Ovary (tissue), 9 donors: ENCODE data around the gene METRNL. TPM values are rescaled to one million over a fixed set of nuclear protein-coding genes. Genes with fewer than 3 reads are reported as not detected.

Experiments used
- DNase-seq, 5 donors: peaks; one replicate each; pipeline ENCODE4 v3.0.0-alpha.2; 2019 to 2020
- H3K27ac ChIP-seq, 2 donors: fragments of 200-600 bp; one replicate each; pipeline versions ENCODE4 v1.5.1 to v1.8.0; 2019 to 2022
- H3K27me3 ChIP-seq: fragments of 200-600 bp; one replicate; pipeline ENCODE4 v1.8.0; 2022
- H3K36me3 ChIP-seq: fragments of 200-600 bp; sonication (generic); one replicate; pipeline ENCODE4 v1.5.1; 2019
- H3K4me1 ChIP-seq: one replicate; pipeline ENCODE4 v1.8.1; 2013; ENCODE audit warnings: mild to moderate bottlenecking, moderate library complexity; ENCODE audit not compliant: insufficient read depth
- H3K4me3 ChIP-seq: fragments of 200-600 bp; sonication (generic); one replicate; pipeline ENCODE4 v1.5.1; 2017
- H3K9me3 ChIP-seq, 2 donors: fragments of 200-600 bp in 1 of 2; sonication (generic) in 1 of 2; one replicate each; pipeline versions ENCODE4 v1.5.1 to v1.8.1; 2013 to 2019; ENCODE audit warnings: mild to moderate bottlenecking in 1 of 2, moderate library complexity in 1 of 2
- EP300 ChIP-seq: sonication (generic); formaldehyde crosslinking; IDR thresholded peaks from one replicate; pipeline ENCODE4 v1.6.1; 2017; ENCODE audit warnings: antibody characterized with exemption
- POLR2A ChIP-seq: fragments of 450-650 bp; IDR thresholded peaks from one replicate; pipeline ENCODE4 v1.6.1; 2017; ENCODE audit warnings: antibody characterized with exemption, mild to moderate bottlenecking, moderate library complexity
- WGBS, 3 donors: extraction: QIAGEN DNeasy Blood & Tissue Kit in 1 of 3; methylation state at CpG; one replicate each; pipeline versions ENCODE4 v1.1.5 to v1.1.7; 2013 to 2017; 5-methylcytosine and 5-hydroxymethylcytosine counted together
- intact Hi-C, 4 donors: fragments of 100-400 bp; cut with DNase I; formaldehyde crosslinking; loops; one replicate each; pipeline versions ENCODE4 v1.11.0 to v1.15.1; 2022 to 2023
- polyA plus RNA-seq, 2 donors: library from polyadenylated mRNA; stranded (reverse); fragments of 200-250 nt in 1 of 2; fragments of 350-450 nt in 1 of 2; fragmentation: Illumina TruSeq in 1 of 2; extraction: RNeasy Lipid Tissue Mini Kit (QIAGEN cat#74804) in 1 of 2; gene quantifications; one replicate each; pipeline ENCODE4 v1.2.3, GENCODE V29; 2013 to 2014
- total RNA-seq, 7 donors: library from RNA; depleted of rRNA in 2 of 7; stranded (reverse); fragments of >200 nt in 2 of 7; fragmentation: NEBNext Ultra II Directional in 3 of 7; extraction: Animal tissue kit (Norgen Biotek cat#: 25700) in 3 of 7; gene quantifications; one replicate each; pipeline versions ENCODE4 v1.1.0 to v1.2.4, GENCODE V29; 2016 to 2023
- TF ChIP-seq, protein P1 (sequence below), 3 donors: fragments of 450-650 bp in 2 of 3; fragments of 200-600 bp in 1 of 3; IDR thresholded peaks; one replicate each; pipeline versions ENCODE4 v1.5.1 to v1.8.0; 2016 to 2022; ENCODE audit warnings: antibody characterized with exemption in 3 of 3, mild to moderate bottlenecking in 1 of 3
- donor health status: DM: no; HTN: no; CAD: no; lungs with moderate emphysema.
- donor health status: DM: no; HTN: no; CAD: no.
- donor health status: Bipolar disorder and iron deficiency.
- donor health status: DM: yes; HTN: yes; CAD: no.
- donor health status: DM: no; HTN: no; CAD: no.
- donor health status: DM: yes; HTN: yes; CAD: no.

METRNL gene
- total and polyA plus RNA-seq, 9 donors = 4.3 to 84.3 (median 29.4) TPM

DNA sequence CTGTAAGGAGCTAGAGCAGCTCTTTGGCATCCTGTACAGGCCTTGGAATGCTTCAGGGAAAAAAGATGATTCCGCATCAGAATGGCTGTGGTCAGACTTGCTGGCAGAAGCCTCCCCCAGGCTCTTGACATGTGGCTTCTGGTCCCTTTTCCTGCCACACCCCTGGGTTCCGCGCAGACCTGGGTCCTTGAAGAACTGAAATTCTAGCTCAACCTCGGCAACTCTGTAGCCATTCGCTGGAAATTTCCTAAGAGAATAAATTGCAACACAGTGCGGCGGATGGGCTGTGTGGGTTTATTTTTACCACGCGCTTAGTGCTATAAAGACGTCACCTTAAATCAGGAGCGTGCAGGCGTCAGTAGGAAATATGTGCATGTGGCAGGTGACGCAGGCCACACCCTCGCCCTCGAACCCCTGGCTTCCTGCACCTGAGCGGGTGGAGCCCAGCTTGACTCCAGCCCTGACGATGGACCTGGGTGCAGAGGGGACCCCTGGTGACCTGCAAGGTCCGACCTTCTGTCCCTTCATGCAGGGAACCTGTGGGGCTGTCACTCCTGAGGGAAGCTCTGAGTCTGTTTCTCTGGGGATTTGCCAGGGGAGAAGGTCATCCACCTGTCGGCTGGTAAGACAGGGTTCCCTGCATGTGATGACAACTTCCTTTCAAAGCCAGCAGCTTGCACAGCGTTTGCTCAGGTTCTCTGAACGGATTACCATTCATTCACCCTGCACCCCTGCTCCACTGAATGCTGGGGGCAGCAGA is 46.3 kb downstream of the METRNL start:
- no peaks in the 10 kb centered on the region for H3K4me1 ChIP-seq
- H3K4me3 ChIP-seq = no peak overlapping the region
- no peak overlapping the region for H3K27ac ChIP-seq
- 64 to 73% (median 65%) methylated on average over 21 of the region's 21 CpGs for WGBS, 3 donors
- TF ChIP-seq POLR2A (no peak), EP300 (peak; percentile 18)
- TF ChIP-seq, protein P1, sequence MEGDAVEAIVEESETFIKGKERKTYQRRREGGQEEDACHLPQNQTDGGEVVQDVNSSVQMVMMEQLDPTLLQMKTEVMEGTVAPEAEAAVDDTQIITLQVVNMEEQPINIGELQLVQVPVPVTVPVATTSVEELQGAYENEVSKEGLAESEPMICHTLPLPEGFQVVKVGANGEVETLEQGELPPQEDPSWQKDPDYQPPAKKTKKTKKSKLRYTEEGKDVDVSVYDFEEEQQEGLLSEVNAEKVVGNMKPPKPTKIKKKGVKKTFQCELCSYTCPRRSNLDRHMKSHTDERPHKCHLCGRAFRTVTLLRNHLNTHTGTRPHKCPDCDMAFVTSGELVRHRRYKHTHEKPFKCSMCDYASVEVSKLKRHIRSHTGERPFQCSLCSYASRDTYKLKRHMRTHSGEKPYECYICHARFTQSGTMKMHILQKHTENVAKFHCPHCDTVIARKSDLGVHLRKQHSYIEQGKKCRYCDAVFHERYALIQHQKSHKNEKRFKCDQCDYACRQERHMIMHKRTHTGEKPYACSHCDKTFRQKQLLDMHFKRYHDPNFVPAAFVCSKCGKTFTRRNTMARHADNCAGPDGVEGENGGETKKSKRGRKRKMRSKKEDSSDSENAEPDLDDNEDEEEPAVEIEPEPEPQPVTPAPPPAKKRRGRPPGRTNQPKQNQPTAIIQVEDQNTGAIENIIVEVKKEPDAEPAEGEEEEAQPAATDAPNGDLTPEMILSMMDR (IDR thresholded peaks at IDR 0.05) = no peak
- no peaks in the 10 kb centered on the region for H3K27me3 ChIP-seq
- H3K36me3 ChIP-seq = no peaks in the 10 kb centered on the region
- H3K9me3 ChIP-seq = no peaks in the 10 kb centered on the region
- DNase-seq = peak in 2 of 5 donors; percentile 14 to 26
- intact Hi-C loops = no loop called here

DNA sequence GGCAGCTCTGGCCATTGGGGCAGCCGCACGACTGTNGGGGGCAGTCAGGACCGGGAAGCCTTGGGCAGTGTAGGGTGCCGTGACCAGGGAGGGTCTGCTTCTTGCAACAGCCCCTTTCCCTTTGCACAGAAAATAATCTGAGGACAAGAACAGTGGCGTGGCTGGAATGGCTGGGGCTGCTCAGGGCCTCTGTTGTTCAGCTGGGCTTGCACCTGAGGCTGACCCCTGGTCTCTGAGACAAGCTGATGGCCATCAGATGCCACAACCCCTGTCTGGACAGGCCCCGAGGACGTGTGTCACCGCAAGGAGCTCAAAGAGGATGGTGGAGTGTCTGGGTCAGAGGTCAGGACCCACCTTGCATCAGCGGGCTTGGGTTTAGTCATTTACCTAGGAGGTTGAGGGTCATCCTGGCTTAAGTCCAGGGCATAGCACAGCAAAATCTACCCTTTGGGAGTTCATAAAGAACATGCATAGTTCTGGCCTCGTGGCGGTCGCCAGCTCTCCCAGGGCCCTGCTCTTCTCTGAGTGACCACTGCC is 46.9 kb downstream of the METRNL start:
- no peak overlapping the region for H3K4me3 ChIP-seq
- H3K27me3 ChIP-seq = no peaks in the 10 kb centered on the region
- no peaks in the 10 kb centered on the region for H3K4me1 ChIP-seq
- no peak overlapping the region for H3K27ac ChIP-seq
- no peaks in the 10 kb centered on the region for H3K36me3 ChIP-seq
- no peaks in the 10 kb centered on the region for H3K9me3 ChIP-seq
- peak in 2 of 5 donors; percentile 13 to 20 for DNase-seq
- WGBS, 3 donors = 82 to 86% (median 83%) methylated on average over 12 of the region's 12 CpGs
- intact Hi-C loops = no loop called here
- no peak for TF ChIP-seq EP300
- TF ChIP-seq POLR2A = no peak
- TF ChIP-seq, protein P1 (IDR thresholded peaks at IDR 0.05) = no peak

DNA sequence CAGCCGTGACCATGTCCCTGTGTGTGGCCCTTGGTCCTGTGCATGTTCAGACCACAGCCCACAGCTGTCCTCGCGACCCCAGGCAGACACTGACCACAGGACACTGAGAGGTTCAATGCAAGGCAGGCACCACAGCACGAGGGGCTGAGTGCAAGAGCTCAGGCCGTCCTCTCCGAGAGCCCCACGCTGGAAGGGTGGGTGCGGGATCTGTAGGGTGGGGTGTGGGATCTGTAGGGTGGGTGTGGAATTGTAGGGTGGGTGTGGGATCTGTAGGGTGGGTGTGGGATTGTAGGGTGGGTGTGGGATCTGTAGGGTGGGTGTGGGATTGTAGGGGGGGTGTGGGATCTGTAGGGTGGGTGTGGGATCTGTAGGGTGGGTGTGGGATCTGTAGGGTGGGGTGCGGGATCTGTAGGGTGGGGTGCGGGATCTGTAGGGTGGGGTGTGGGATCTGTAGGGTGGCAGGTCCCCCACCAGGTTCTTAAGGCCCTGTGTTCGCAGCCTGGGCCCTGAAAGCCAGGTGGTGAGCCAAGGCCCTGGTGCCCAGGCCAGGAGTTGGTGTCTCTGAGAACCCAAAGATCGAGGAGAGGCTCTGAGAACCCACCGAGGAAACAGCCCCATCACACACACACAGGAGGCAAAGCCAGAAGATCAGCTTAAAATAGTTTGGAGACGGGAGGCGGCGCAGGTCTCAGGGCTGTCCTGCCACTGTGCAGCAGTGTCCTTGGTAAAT is 48.2 kb downstream of the METRNL start:
- peak in 1 of 5 donors; percentile 26 for DNase-seq

More for the DNA sequence above, 48.2 kb downstream of the METRNL start:
- Histone ChIP-seq H3K4me3 (no peak overlapping the region), H3K36me3 (no peaks in the 10 kb centered on the region), H3K9me3 (no peaks in the 10 kb centered on the region), H3K27ac (no peak overlapping the region), H3K27me3 (no peaks in the 10 kb centered on the region), H3K4me1 (no peaks in the 10 kb centered on the region)
- intact Hi-C loops = no loop called here
- TF ChIP-seq, protein P1 (IDR thresholded peaks at IDR 0.05) = no peak
- TF ChIP-seq POLR2A (no peak), EP300 (no peak)
- WGBS, 3 donors = 82 to 89% (median 83%) methylated on average over 14 to 16 of the region's 16 CpGs
